Transverse colon (tissue), 3 donors: ENCODE measurements around the gene HDGFL2.

Source experiments
- CTCF ChIP-seq, 5 experiments: fragments of 200-600 bp in 3 of 5; fragments of 450-650 bp in 2 of 5; sonication (generic) in 3 of 5; IDR thresholded peaks; 1 replicate in 2 of 5; 2 replicates in 3 of 5; pipeline ENCODE4 v1.5.1; 2016 to 2017; ENCODE audit warnings: antibody characterized with exemption in 5 of 5, inconsistent platforms in 3 of 5, mild to moderate bottlenecking in 2 of 5, moderate library complexity in 1 of 5
- POLR2A ChIP-seq: fragments of 450-650 bp; IDR thresholded peaks from one replicate; pipeline ENCODE4 v1.6.1; 2016; ENCODE audit warnings: antibody characterized with exemption, mild to moderate bottlenecking, moderate library complexity

GRCh38 chr19:4431808-4432674 is 40.1 kb upstream of the HDGFL2 start:
- TF ChIP-seq CTCF (IDR thresholded peaks at IDR 0.05) (no peak), POLR2A (no peak)
